HL-60 (cell line): Measurements from ENCODE around the gene CDH15.

ENCODE experiments used
- CTCF ChIP-seq: IDR thresholded peaks from one replicate; pipeline ENCODE4 v1.5.1; 2011; ENCODE audit warnings: low read length, control low read depth, inconsistent platforms; ENCODE audit not compliant: insufficient read depth
- POLR2AphosphoS5 ChIP-seq: IDR thresholded peaks from 2 replicates; pipeline ENCODE4 v1.6.1; 2012; ENCODE audit warnings: low read depth

GRCh38 chr16:89145406-89146161 lies 26.0 kb upstream of the CDH15 start:
- TF ChIP-seq CTCF: no peak
- no peak for TF ChIP-seq POLR2AphosphoS5
